ENCODE results near the gene FAT1.

Gene FAT1

DNA sequence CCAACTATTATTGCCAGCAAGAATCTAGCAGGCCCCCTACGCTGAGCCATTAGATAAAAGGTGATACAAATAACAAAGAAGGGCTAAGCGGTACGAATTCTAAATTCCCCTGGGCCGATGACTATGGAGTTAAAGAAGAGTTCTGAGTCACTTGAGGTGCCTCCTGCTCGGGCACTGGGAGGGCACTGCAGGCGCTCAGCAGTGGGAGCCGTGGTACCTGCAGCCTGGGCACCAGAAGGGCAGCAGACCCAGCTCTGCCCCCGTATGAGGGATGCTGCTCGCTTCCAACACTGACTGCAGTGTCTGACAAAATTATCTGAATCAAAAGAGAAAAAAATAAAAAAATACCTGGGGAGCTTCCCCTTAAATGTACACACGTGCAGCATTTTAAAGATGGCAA lies 124.2 kb downstream of the FAT1 start:
- DNase-seq: no peak

- DNase-seq: no peak
Measured at GRCh38 chr4:186598686-186599085, 125.0 kb downstream of the FAT1 start.

- no peak for DNase-seq
Measured at GRCh38 chr4:186596850-186597390, 126.7 kb downstream of the FAT1 start.

- no peak for DNase-seq
Measured at GRCh38 chr4:186596346-186596745, 127.3 kb downstream of the FAT1 start.

GRCh38 chr4:186593587-186593973 lies 130.1 kb downstream of the FAT1 start:
- DNase-seq: no peak

DNA sequence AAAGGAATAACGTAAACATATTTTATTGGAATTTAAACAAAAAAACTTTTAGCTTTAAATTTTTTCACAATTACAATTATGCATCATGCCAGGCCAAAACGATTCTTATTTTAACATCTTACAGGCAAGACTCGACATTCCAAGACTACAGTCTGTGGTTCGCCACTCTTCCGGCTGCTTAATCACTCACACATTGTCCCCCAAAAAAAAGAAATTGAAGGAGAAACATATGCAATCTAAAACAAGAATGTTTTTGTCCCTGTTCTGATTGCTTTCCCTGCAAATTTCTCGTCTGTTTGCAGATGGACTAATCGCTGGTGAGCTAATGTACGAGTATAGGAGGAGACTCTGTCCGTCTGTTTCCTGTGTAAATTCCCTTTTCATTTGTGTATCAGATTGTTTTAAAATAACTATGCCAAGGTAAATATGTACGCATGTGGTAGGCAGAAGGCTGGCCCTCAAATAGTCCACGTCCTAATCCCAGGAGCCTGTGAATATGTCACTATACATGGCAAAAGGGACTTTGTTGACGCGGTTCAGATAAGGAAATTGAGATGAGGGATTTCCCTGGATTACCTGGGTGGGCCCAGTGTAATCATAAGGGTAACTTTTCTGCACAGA lies 130.6 kb downstream of the FAT1 start:
- no peak for DNase-seq

- no peak for DNase-seq
Measured at GRCh38 chr4:186592445-186592844, 131.2 kb downstream of the FAT1 start.

GRCh38 chr4:186591651-186592050 lies 132.0 kb downstream of the FAT1 start:
- no peak for DNase-seq

DNA sequence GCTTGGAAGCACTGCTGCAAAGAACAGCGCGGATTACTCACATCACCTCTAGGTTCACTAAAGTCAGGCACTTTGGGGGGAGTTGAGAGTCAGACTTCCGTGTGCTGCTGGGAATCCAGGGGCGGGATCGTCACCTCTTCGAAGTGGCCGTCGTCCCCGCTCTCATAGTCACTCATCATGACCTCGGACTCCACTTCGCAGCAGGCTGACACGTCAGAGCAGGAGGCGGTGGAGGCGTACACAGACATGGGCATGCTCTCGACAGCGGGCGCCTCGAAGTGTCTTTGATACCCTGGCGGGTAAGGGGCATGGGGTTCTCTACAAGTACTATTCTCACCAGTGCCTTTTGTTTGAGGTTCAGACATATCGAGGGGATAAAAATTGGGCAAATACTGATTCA lies 135.2 kb downstream of the FAT1 start:
- DNase-seq: no peak

- DNase-seq: no peak
Measured at GRCh38 chr4:186587416-186588018, 136.1 kb downstream of the FAT1 start.

- no peak for DNase-seq
Measured at GRCh38 chr4:186586205-186586604, 137.5 kb downstream of the FAT1 start.

DNA sequence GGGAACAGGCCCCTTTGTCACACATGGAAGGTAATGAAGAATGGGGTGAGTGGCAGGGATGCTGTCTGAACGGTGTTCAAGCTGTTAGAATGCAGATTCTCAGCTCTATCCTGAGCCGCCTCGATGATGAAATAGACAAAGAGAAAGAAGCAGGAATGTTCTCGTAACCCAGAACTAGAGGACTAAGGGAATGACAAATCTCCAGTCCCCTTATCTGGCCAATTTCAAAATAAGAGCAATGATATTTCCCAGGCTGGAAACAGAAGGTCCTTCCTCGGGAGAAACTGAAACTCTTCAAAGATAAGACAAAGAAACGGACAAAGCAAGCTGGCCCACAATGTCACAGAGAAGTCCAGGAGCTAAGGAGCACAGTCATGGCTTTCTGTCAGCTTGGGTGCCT lies 138.7 kb downstream of the FAT1 start:
- no peak for DNase-seq

GRCh38 chr4:186581421-186581820 lies 142.2 kb downstream of the FAT1 start:
- DNase-seq: no peak

DNA sequence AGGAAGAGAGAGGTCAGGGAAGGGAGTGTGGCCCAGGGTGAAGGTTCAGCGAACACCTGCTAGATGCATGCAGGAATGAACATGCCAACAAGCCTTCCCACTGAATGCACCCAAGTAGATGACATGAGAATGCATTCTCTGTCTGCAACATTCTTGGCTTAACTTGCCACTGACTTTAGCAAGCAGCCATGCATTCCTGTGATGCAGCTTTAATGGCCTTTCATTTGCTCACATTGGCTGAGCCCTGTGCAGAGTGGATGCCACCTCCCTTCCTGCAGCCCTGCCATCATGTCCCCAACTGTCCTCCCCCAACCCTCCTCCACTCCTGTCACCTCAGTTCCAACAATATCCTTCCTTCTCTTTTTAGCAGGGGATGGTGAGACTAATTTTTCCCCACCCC lies 143.0 kb downstream of the FAT1 start:
- no peak for DNase-seq

DNA sequence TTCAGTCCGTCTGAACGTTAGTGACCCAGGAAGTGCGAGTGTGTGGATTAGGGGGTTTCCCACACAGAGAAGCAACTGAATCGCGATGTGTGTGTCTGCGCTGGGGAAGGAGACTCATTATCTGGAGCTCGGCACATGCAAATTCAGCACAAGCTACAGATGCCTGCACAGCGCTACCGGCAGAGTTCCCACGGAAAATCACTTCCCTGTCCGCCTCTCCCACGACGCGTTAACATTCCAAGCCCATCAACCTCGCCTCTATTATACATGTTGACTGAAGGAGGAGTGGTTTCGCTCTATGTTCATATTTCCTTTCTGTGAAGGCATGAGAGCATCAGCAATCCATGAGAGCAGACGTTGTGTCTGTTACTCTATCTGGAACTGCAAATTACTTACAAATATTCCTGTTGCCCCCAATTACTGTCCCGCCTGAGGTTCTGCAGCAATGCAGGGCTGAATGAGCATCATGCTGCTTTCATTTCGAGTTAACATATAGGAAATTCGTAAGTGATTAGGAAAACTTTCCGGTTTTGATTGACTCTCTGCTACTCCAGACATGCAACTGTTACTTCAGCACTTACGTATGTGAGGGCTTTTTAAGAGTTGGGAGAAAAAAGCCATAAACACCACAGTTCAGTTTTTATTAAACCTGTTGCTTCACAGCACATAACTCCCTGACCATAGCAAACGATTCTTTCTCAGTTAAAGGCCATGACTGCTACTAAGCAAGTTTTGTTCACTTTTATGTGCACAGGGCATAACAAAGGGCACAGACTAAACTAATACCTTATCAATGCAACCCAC lies 153.3 kb downstream of the FAT1 start:
- no peak for DNase-seq

DNA sequence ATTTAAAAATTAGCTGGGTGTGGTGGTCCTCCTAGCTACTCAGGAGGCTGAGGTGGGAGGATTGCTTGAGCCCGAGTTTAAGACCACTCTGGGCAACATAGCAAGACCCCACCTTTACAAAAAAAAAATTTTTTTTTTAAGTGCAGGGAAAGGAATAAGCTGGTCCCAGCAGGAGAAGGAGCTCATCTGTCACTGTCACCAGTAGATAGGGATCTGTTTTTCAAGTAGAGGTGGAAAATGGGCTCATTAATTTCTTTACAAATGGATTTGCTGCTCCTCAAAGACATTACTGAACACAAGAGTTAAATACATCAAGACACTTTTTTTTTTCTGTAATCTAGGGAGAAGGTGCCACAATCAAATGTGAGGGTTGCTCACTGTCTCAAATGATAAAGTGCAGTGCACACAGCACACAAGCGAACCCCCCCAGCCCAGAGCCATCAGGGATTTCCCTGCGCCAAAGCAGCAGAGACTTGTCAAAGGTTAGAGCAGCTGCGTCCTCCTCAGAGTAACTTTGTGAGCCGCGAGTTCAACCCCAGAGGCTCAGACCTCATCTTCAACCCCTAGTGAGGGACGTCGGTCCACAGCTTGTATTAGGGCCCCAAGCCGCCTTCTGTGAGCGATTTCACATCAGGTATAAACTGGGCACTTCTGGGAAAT lies 154.0 kb downstream of the FAT1 start:
- DNase-seq: no peak

DNA sequence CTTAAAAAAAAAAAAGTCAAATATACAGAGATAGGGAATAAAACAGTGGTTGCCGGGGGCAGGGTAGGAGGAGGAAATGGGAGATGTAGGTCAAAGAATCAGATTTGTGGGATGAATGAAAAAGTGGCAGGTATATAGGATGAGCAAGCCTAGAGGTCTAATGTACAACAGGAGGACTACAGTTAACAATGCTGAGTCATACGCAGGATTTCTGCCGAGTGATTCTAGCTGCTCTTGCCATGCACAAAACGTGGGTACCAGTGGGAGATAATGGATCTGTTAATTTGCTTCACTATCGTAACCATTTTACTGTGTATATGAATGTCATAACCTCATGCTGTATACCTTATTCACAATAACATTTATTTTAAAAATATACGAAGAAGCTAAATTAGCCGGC lies 157.6 kb downstream of the FAT1 start:
- no peak for DNase-seq

- DNase-seq: no peak
Measured at GRCh38 chr4:186563761-186564160, 159.9 kb downstream of the FAT1 start.

- DNase-seq: no peak
Measured at GRCh38 chr4:186561748-186562147, 161.9 kb downstream of the FAT1 start.

- DNase-seq: no peak
Measured at GRCh38 chr4:186560647-186561046, 163.0 kb downstream of the FAT1 start.

DNA sequence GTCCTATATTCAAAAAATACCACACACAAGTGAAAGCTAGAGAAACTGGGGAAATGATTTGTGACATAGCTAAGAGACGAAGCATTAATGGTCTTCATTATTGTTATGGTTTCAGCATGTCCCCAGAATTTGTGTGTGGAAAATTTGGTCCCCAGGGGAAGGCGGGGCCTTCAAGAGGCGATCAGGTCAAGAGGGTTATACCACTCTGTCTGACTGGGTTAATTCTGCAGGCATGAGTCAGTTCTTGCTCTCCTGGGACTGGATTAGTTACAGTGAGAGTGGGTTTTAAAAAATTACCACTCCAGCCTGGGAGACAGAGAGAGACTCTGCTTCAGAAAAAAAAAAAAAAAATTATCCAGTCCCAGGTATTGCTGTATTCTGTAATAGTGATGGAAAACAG lies 166.2 kb downstream of the FAT1 start:
- DNase-seq: no peak

- DNase-seq: no peak
Measured at GRCh38 chr4:186557061-186557460, 166.6 kb downstream of the FAT1 start.
